ENCODE data around the gene GAPT.

GAPT gene

GRCh38 chr5:58490402-58491050, 709 bp upstream of the GAPT start:
- DNase-seq (ENCODE audit: low read depth) = no peak
- TF ChIP-seq, protein P1, sequence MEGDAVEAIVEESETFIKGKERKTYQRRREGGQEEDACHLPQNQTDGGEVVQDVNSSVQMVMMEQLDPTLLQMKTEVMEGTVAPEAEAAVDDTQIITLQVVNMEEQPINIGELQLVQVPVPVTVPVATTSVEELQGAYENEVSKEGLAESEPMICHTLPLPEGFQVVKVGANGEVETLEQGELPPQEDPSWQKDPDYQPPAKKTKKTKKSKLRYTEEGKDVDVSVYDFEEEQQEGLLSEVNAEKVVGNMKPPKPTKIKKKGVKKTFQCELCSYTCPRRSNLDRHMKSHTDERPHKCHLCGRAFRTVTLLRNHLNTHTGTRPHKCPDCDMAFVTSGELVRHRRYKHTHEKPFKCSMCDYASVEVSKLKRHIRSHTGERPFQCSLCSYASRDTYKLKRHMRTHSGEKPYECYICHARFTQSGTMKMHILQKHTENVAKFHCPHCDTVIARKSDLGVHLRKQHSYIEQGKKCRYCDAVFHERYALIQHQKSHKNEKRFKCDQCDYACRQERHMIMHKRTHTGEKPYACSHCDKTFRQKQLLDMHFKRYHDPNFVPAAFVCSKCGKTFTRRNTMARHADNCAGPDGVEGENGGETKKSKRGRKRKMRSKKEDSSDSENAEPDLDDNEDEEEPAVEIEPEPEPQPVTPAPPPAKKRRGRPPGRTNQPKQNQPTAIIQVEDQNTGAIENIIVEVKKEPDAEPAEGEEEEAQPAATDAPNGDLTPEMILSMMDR (conservative IDR thresholded peaks at IDR 0.05; ENCODE audit: low read depth, low read length) = no peak
- no peak overlapping the region for H3K4me3 ChIP-seq (ENCODE audit: low read length)

DNA sequence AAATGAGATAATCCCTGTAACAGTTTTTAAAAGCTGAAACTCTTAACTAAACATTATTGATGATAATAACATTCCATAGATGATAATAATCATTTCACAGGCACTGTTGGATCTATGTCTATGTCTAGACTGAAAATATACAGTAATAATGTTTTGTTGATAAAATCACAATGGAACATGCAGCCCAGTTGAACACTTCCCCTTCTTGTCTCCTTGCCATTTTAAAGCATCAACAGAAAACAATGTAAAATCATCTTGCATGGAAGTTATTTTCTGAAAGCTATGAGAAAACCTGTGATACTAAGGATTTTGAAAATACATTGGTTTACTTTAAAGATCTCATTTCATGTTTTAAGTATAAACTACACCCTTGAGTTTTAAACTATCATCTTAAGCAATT, 1.9 kb downstream of the GAPT start:
- TF ChIP-seq, protein P1 (conservative IDR thresholded peaks at IDR 0.05; ENCODE audit: low read depth, low read length) = no peak
- H3K4me3 ChIP-seq (ENCODE audit: low read length) = no peak overlapping the region
- no peak for DNase-seq (ENCODE audit: low read depth)

GRCh38 chr5:58496488-58496887, 5.3 kb downstream of the GAPT start:
- TF ChIP-seq, protein P1 (conservative IDR thresholded peaks at IDR 0.05; ENCODE audit: low read depth, low read length) = peak; percentile 30
- no peak for DNase-seq (ENCODE audit: low read depth)
- no peak overlapping the region for H3K4me3 ChIP-seq (ENCODE audit: low read length)

DNA sequence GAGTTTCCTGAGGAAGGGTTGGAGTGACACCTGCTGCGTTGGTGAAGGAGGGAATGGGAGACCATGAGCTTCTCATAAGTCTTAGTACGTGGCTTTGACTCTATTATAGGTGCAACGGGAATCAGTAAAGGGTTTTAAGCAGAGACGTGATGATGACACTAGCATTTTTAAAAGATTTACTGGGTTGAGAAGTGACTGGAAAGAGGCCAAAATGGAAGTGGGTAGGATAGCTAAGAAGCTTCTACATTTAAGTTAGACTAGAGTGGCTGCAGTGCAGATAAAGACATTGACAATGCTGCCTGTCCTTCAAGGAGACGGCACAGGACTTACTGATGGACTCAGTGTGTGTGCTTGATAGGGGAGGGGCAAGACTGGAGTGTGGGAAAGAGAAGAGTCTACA, 6.2 kb downstream of the GAPT start:
- DNase-seq (ENCODE audit: low read depth) = no peak
- H3K4me3 ChIP-seq (ENCODE audit: low read length) = no peak overlapping the region
- TF ChIP-seq, protein P1 (conservative IDR thresholded peaks at IDR 0.05; ENCODE audit: low read depth, low read length) = no peak

DNA sequence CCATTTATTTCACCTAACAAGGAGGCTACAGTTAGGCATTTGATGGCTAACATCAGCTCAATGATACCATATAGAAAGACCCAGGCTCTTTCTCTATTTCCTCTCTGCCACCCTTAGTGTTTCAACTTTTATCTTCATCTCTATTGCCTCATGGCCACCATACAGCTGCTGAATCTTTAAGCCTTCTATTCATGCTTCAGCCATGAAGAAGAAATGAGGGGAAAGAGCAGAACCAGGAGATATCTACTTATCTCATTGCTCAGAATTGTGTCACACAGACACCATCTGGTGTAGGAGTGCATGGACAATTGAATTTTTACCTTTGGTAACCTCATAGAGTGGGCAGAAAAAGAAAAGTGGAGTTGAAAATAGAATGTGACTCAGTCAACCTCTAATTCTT, 6.7 kb downstream of the GAPT start:
- TF ChIP-seq, protein P1 (conservative IDR thresholded peaks at IDR 0.05; ENCODE audit: low read depth, low read length) = no peak
- H3K4me3 ChIP-seq (ENCODE audit: low read length) = no peak overlapping the region
- no peak for DNase-seq (ENCODE audit: low read depth)

DNA sequence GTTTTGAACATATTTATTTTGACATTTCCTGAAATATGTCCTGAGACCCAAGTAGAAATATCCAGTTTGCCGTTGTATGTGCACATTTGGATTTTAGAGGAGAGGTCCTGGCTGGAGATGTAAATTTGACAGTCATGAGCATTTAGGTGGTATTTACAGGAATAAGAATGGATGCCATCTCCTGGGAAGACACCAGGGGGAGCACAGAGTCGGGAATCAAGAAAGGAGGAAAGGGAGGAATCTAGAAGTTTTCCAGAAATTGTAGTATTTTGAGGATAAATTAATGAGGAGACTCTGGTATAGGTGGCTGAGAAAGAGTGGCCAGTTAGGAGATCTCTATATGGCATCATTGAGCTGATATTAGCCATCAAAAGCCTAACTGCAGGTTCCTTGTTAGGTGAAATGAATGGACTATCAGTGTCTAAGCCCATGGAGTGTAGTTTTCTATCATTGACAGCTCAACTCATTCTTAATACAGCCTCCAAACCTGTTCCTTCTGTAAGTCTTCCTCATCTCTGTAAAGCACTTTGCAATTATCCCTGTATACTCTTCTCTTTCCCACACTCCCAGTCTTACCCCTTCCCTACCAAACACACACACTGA, 7.2 kb downstream of the GAPT start:
- DNase-seq (ENCODE audit: low read depth) = no peak
- TF ChIP-seq, protein P1 (conservative IDR thresholded peaks at IDR 0.05; ENCODE audit: low read depth, low read length) = peak; percentile 94
- H3K4me3 ChIP-seq (ENCODE audit: low read length) = no peak overlapping the region

DNA sequence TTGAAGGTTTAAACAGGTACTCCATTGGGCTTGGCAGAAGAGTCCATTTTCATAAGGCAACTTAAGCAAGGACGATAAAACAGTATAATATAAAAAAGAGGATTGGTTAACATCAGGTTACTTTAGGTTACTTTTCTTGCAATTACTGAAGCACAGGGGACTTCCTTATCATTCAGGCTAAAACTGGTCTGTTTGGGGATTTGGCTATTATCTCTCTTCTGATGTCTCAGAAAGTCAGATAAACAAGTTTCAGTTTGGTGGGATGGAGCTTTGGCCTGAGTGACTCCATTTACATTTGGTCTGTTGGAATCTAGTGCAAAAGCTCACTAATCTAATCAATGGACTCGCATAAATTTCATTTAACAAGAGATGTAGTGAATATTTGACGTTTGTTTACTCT, 8.0 kb downstream of the GAPT start:
- TF ChIP-seq, protein P1 (conservative IDR thresholded peaks at IDR 0.05; ENCODE audit: low read depth, low read length) = no peak
- DNase-seq (ENCODE audit: low read depth) = no peak
- H3K4me3 ChIP-seq (ENCODE audit: low read length) = no peak overlapping the region

All from retinal pigment epithelial cell (primary cell).